Tibial nerve (tissue), 4 donors: ENCODE measurements around the gene ALDH1L1. TPM values are rescaled to one million over a fixed set of nuclear protein-coding genes. Genes with fewer than 3 reads are reported as not detected.

Experiments
- DNase-seq, 2 donors: peaks; one replicate each; pipeline ENCODE4 v3.0.0-alpha.2; 2019; ENCODE audit warnings: low spot score in 2 of 2
- H3K27ac ChIP-seq, 4 donors: fragments of 200-600 bp; sonication (generic) in 3 of 4; one replicate each; pipeline ENCODE4 v1.5.1; 2017 to 2019; ENCODE audit warnings: mild to moderate bottlenecking in 1 of 4
- H3K27me3 ChIP-seq, 2 donors: fragments of 200-600 bp; sonication (generic) in 1 of 2; one replicate each; pipeline versions ENCODE4 v1.5.1 to v1.6.0; 2017 to 2019
- H3K36me3 ChIP-seq, 3 donors: fragments of 200-600 bp; sonication (generic); one replicate each; pipeline ENCODE4 v1.5.1; 2018 to 2019
- H3K4me1 ChIP-seq, 4 donors: fragments of 200-600 bp; sonication (generic) in 3 of 4; one replicate each; pipeline ENCODE4 v1.5.1; 2017 to 2019
- H3K4me3 ChIP-seq, 4 donors: fragments of 200-600 bp; sonication (generic) in 3 of 4; one replicate each; pipeline ENCODE4 v1.5.1; 2017 to 2019; ENCODE audit warnings: mild to moderate bottlenecking in 1 of 4, moderate library complexity in 1 of 4
- H3K9me3 ChIP-seq, 4 donors: fragments of 200-600 bp; sonication (generic) in 3 of 4; one replicate each; pipeline ENCODE4 v1.5.1; 2017 to 2019
- EP300 ChIP-seq, 2 donors: sonication (generic); formaldehyde crosslinking; IDR thresholded peaks; one replicate each; pipeline ENCODE4 v1.6.1; 2017; ENCODE audit warnings: antibody characterized with exemption in 2 of 2, mild to moderate bottlenecking in 1 of 2
- POLR2A ChIP-seq, 2 donors: fragments of 450-650 bp; IDR thresholded peaks; one replicate each; pipeline ENCODE4 v1.6.1; 2017; ENCODE audit warnings: antibody characterized with exemption in 2 of 2, mild to moderate bottlenecking in 2 of 2, moderate library complexity in 2 of 2
- WGBS, 2 donors: methylation state at CpG; one replicate each; pipeline ENCODE4 v1.1.5; 2018; 5-methylcytosine and 5-hydroxymethylcytosine counted together
- total RNA-seq, 4 donors: library from RNA; depleted of rRNA; stranded (reverse); fragments of >200 nt; gene quantifications; one replicate each; pipeline ENCODE4 v1.1.0, GENCODE V29; 2016
- TF ChIP-seq, protein P1 (sequence below), 5 experiments: fragments of 200-600 bp in 3 of 5; fragments of 450-650 bp in 2 of 5; sonication (generic) in 3 of 5; IDR thresholded peaks; one replicate each; pipeline ENCODE4 v1.5.1; 2016 to 2019; ENCODE audit warnings: antibody characterized with exemption in 5 of 5, mild to moderate bottlenecking in 3 of 5, moderate library complexity in 2 of 5

Gene ALDH1L1
- total RNA-seq, 4 donors from 2014 or later: 34.5 to 87.3 (median 50.8) TPM

- no peaks in the 10 kb centered on the region for H3K36me3 ChIP-seq
Measured at GRCh38 chr3:126158912-126159454, 21.4 kb downstream of the ALDH1L1 start.

GRCh38 chr3:126158016-126158911 lies 22.1 kb downstream of the ALDH1L1 start:
- TF ChIP-seq EP300 (IDR thresholded peaks at IDR 0.05) (no peak), POLR2A (IDR thresholded peaks at IDR 0.05) (no peak)
- TF ChIP-seq, protein P1, sequence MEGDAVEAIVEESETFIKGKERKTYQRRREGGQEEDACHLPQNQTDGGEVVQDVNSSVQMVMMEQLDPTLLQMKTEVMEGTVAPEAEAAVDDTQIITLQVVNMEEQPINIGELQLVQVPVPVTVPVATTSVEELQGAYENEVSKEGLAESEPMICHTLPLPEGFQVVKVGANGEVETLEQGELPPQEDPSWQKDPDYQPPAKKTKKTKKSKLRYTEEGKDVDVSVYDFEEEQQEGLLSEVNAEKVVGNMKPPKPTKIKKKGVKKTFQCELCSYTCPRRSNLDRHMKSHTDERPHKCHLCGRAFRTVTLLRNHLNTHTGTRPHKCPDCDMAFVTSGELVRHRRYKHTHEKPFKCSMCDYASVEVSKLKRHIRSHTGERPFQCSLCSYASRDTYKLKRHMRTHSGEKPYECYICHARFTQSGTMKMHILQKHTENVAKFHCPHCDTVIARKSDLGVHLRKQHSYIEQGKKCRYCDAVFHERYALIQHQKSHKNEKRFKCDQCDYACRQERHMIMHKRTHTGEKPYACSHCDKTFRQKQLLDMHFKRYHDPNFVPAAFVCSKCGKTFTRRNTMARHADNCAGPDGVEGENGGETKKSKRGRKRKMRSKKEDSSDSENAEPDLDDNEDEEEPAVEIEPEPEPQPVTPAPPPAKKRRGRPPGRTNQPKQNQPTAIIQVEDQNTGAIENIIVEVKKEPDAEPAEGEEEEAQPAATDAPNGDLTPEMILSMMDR (IDR thresholded peaks at IDR 0.05): no peak
- Histone ChIP-seq H3K4me1 (no peaks in the 10 kb centered on the region), H3K27me3 (no peaks in the 10 kb centered on the region), H3K36me3 (no peaks in the 10 kb centered on the region), H3K27ac (no peak overlapping the region), H3K4me3 (no peak overlapping the region), H3K9me3 (no peaks in the 10 kb centered on the region)
- no peak for DNase-seq
- 82% methylated on average over 17 to 18 of the region's 18 CpGs for WGBS, 2 donors

More at GRCh38 chr3:126158912-126159454, 21.4 kb downstream of the ALDH1L1 start:
- DNase-seq: no peak
- no peak for TF ChIP-seq POLR2A (IDR thresholded peaks at IDR 0.05)
- no peak for TF ChIP-seq EP300 (IDR thresholded peaks at IDR 0.05)
- TF ChIP-seq, protein P1 (IDR thresholded peaks at IDR 0.05): no peak
- no peaks in the 10 kb centered on the region for H3K9me3 ChIP-seq
- H3K27me3 ChIP-seq: no peaks in the 10 kb centered on the region
- no peak overlapping the region for H3K27ac ChIP-seq
- 67 to 70% methylated on average over 7 of the region's 7 CpGs for WGBS, 2 donors
- H3K4me1 ChIP-seq: no peaks in the 10 kb centered on the region
- no peak overlapping the region for H3K4me3 ChIP-seq

GRCh38 chr3:126157083-126157768 lies 23.2 kb downstream of the ALDH1L1 start:
- H3K27ac ChIP-seq: no peak overlapping the region
- DNase-seq: no peak
- H3K36me3 ChIP-seq: no peaks in the 10 kb centered on the region
- 91 to 93% methylated on average over 26 of the region's 26 CpGs for WGBS, 2 donors
- TF ChIP-seq EP300 (IDR thresholded peaks at IDR 0.05): no peak
- no peak for TF ChIP-seq POLR2A (IDR thresholded peaks at IDR 0.05)
- TF ChIP-seq, protein P1 (IDR thresholded peaks at IDR 0.05): no peak
- no peaks in the 10 kb centered on the region for H3K4me1 ChIP-seq
- no peaks in the 10 kb centered on the region for H3K9me3 ChIP-seq
- H3K27me3 ChIP-seq: no peaks in the 10 kb centered on the region
- H3K4me3 ChIP-seq: no peak overlapping the region

DNA sequence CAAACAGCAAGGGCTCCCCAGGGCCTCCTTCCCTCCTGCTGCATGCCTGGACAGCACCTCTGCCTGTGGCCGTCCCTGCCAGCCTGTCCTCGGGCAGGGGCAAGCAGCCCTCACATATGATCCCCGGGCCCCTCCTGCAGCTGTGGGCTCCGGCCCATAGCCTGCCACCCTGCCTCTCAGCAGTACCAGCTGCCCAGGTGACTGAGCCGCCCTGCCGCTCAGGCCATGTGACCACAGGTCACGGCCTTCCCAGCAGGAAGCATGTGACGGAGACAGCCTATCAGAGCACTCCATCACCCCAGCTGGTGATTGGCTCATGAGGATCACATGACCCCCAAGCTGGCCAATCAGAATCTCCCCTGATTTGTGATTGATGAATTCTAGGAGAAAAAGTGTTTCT lies 23.9 kb downstream of the ALDH1L1 start:
- TF ChIP-seq POLR2A (IDR thresholded peaks at IDR 0.05) (no peak), EP300 (IDR thresholded peaks at IDR 0.05) (no peak)
- TF ChIP-seq, protein P1 (IDR thresholded peaks at IDR 0.05): no peak
- Histone ChIP-seq H3K27me3 (no peaks in the 10 kb centered on the region), H3K9me3 (no peaks in the 10 kb centered on the region), H3K36me3 (no peaks in the 10 kb centered on the region), H3K4me3 (no peak overlapping the region), H3K4me1 (no peaks in the 10 kb centered on the region), H3K27ac (no peak overlapping the region)
- 63 to 71% methylated on average over 5 to 8 of the region's 8 CpGs for WGBS, 2 donors
- DNase-seq: no peak

- no peak overlapping the region for H3K4me3 ChIP-seq
- DNase-seq: no peak
- TF ChIP-seq, protein P1 (IDR thresholded peaks at IDR 0.05): no peak
- TF ChIP-seq POLR2A (IDR thresholded peaks at IDR 0.05) (no peak), EP300 (IDR thresholded peaks at IDR 0.05) (no peak)
- no peaks in the 10 kb centered on the region for H3K36me3 ChIP-seq
- H3K4me1 ChIP-seq: no peaks in the 10 kb centered on the region
- 59 to 64% methylated on average over 6 of the region's 6 CpGs for WGBS, 2 donors
- H3K9me3 ChIP-seq: no peaks in the 10 kb centered on the region
- no peak overlapping the region for H3K27ac ChIP-seq
- no peaks in the 10 kb centered on the region for H3K27me3 ChIP-seq
Measured at GRCh38 chr3:126155819-126156218, 24.6 kb downstream of the ALDH1L1 start.
